ENCODE results near the gene TSPAN9. TPM values are rescaled to one million over a fixed set of nuclear protein-coding genes. Genes with fewer than 3 reads are reported as not detected.

Gene TSPAN9
- total RNA-seq, 4 donors from 2014 or later: 27.9 to 49.1 (median 42.0) TPM

GRCh38 chr12:3247077-3247476 lies 169.9 kb downstream of the TSPAN9 start:
- 58 to 62% methylated on average over 11 of the region's 11 CpGs for WGBS, 2 donors
- intact Hi-C loops (cut with DNase I; ENCODE audit: low total_unique reads): no loop called here

GRCh38 chr12:3247629-3248161 lies 170.5 kb downstream of the TSPAN9 start:
- H3K4me3 ChIP-seq (ENCODE audit: low read depth, poor library complexity, severe bottlenecking): no peak overlapping the region
- TF ChIP-seq POLR2A (IDR thresholded peaks at IDR 0.05) (no peak), CTCF (IDR thresholded peaks at IDR 0.05) (no peak)
- intact Hi-C loops (cut with DNase I; ENCODE audit: low total_unique reads): no loop called here
- DNase-seq (ENCODE audit: low spot score in 2 of 2): no peak
- 76 to 91% methylated on average over 9 of the region's 9 CpGs for WGBS, 2 donors

More at GRCh38 chr12:3247077-3247476, 169.9 kb downstream of the TSPAN9 start:
- no peak overlapping the region for H3K4me3 ChIP-seq (ENCODE audit: low read depth, poor library complexity, severe bottlenecking)
- DNase-seq (ENCODE audit: low spot score in 2 of 2): no peak
- no peak for TF ChIP-seq POLR2A (IDR thresholded peaks at IDR 0.05)
- no peak for TF ChIP-seq CTCF (IDR thresholded peaks at IDR 0.05)

- intact Hi-C loops (cut with DNase I; ENCODE audit: low total_unique reads): no loop called here
- no peak overlapping the region for H3K4me3 ChIP-seq (ENCODE audit: low read depth, poor library complexity, severe bottlenecking)
- no peak for TF ChIP-seq POLR2A (IDR thresholded peaks at IDR 0.05)
- TF ChIP-seq CTCF (IDR thresholded peaks at IDR 0.05): no peak
- no peak for DNase-seq (ENCODE audit: low spot score in 2 of 2)
- WGBS, 2 donors: 88 to 91% methylated on average over 16 of the region's 16 CpGs
Measured at GRCh38 chr12:3249081-3249800, 172.1 kb downstream of the TSPAN9 start.

GRCh38 chr12:3250034-3250433 lies 172.9 kb downstream of the TSPAN9 start:
- TF ChIP-seq CTCF (IDR thresholded peaks at IDR 0.05) (no peak), POLR2A (IDR thresholded peaks at IDR 0.05) (no peak)
- intact Hi-C loops (cut with DNase I; ENCODE audit: low total_unique reads): no loop called here
- no peak overlapping the region for H3K4me3 ChIP-seq (ENCODE audit: low read depth, poor library complexity, severe bottlenecking)
- no peak for DNase-seq (ENCODE audit: low spot score in 2 of 2)
- 80 to 91% methylated on average over 6 of the region's 6 CpGs for WGBS, 2 donors

GRCh38 chr12:3250576-3250975 lies 173.4 kb downstream of the TSPAN9 start:
- H3K4me3 ChIP-seq (ENCODE audit: low read depth, poor library complexity, severe bottlenecking): no peak overlapping the region
- no peak for DNase-seq (ENCODE audit: low spot score in 2 of 2)
- intact Hi-C loops (cut with DNase I; ENCODE audit: low total_unique reads): no loop called here
- 85 to 91% methylated on average over 6 to 8 of the region's 8 CpGs for WGBS, 2 donors
- TF ChIP-seq POLR2A (IDR thresholded peaks at IDR 0.05) (no peak), CTCF (IDR thresholded peaks at IDR 0.05) (no peak)

All from lower leg skin (tissue), 4 donors.